Epithelial cell of alveolus of lung (primary cell): ENCODE measurements around the gene GBP7. TPM values are rescaled to one million over a fixed set of nuclear protein-coding genes. Genes with fewer than 3 reads are reported as not detected.

Source experiments
- total RNA-seq: library from RNA; depleted of rRNA; stranded (reverse); fragments of >200 nt; gene quantifications from 2 replicates; pipeline ENCODE4 v1.2.1, GENCODE V29; 2015

GBP7 gene, protein sequence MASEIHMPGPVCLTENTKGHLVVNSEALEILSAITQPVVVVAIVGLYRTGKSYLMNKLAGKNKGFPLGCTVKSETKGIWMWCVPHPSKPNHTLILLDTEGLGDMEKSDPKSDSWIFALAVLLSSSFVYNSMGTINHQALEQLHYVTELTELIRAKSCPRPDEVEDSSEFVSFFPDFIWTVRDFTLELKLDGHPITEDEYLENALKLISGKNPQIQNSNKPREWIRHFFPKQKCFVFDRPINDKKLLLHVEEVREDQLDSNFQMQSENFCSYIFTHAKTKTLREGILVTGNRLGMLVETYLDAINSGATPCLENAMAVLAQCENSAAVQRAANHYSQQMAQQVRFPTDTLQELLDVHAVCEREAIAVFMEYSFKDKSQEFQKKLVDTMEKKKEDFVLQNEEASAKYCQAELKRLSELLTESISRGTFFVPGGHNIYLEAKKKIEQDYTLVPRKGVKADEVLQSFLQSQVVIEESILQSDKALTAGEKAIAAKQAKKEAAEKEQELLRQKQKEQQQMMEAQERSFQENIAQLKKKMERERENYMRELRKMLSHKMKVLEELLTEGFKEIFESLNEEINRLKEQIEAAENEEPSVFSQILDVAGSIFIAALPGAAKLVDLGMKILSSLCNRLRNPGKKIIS
- not detected in 2 replicates for total RNA-seq

DNA sequence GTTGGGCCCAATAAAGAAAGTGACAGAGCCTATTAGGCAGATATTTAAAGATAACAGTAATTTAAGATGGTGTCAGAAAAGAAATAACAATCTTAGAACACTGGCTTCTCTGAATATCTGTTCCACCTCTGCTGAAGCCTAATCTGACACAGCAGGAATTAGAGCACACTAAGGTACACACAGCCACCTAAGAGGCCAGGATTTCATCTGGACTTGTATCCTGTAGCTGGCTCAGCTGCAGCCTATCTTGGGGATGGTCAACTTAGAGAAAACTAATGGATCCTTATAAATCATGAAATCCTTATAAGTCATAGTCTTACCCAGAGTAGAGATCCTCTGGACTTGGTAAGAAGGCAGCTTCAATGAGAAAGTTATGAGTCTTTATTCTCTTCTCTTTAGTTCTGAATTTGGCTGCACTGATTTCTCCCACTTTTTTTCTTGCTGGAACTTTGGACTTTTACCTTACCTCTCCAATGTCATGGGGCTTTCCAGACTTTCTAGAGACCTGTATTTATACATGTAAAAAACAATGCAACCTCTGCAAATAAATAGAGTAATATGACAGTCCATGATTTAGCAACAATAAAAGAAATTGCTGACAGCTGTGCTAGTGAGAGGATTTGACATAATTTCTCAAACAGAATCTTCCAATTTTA lies at the start of gene GBP7:
TSS of gene GBP7 (minus strand) at position 403 of the 656 bp plus-strand sequence. CDS start 4,068 bp downstream, outside the sequence.

DNA sequence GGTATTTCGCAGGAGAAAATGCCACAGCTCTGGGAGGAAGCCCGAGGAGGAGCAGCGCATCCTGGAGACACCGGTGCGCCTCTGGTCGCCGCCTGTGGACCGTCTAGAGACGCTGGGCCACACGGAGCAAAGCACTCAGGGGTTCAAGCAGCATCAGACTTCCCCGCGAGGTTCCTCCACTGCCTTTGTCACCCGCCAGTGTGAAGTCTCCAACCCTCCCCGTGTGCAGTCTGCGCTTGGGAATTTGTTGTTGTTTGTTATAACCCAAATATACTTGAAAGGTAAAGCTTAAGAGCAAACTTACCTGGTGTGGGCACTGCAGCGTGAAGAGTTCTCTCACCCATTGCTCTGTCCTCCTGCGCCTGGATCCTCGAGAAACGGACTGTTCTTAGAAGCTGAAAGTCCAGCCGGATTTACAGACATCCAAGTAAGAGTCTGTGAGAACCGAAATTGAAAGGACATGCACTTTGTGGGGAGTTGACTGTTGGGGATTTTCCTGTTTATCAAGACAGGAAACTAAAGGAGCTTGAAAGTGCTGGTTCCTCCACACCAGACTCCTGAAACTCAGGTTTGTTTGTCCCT lies 22.8 kb upstream of the GBP7 start, which contains the start of gene GBP4:
TSS of gene GBP4 (minus strand) at position 452 of the 582 bp plus-strand sequence. CDS start at position 344, 108 bp downstream.

DNA sequence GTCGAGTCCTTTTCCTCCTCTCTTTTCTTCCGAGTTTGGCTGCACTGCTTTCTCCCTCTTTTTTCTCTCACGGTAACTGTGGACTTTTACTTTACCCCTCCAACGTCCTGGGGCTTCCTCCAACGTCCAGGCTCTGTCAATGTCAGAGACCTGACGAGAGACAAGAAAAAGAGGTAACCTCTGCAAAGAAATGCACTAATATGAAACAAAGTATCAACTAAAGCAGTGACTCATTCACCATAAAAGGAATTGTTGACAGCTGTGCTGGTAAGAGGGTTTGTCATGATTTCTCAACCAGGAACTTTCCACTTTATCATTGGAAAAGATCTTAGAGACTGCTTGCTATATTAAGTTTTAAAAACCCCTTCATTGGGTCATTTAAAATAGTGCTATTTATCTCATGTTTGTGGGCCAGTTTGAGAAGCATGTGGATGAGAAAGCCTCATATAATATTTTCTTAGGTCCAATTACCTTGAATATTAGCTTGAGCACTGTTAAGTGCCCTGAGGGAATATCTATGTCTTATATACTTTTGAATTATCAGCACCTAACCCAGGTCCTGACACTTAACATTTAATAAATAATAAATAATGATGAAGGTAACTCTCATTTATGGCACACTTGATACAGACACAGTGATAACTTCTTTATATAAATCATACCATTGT lies 49.8 kb downstream of the GBP7 start, which contains the start of gene GBP2:
TSS of gene GBP2 (minus strand) at position 202 of the 668 bp plus-strand sequence. CDS start 4,148 bp downstream, outside the sequence.

Other genes starting within 250 kb of the GBP7 start
- 29.5 and 37.6 TPM in 2 replicates for gene KYAT3, start 183.4 kb downstream of the GBP7 start, total RNA-seq
- gene RBMXL1, start 183.4 kb downstream of the GBP7 start, total RNA-seq = 10.2 and 16.2 TPM in 2 replicates
- 23.7 and 25.6 TPM in 2 replicates for gene GBP3, start 153.1 kb downstream of the GBP7 start, total RNA-seq
- 22.9 and 38.1 TPM in 2 replicates for gene GBP1, start 110.8 kb downstream of the GBP7 start, total RNA-seq
- gene GBP2, start 49.9 kb downstream of the GBP7 start, total RNA-seq = 5.8 and 11.2 TPM in 2 replicates
- 1.0 TPM in 1 of 2 replicates, not detected in the other for gene GBP4, start 22.9 kb upstream of the GBP7 start, total RNA-seq
- gene GBP5, start 96.9 kb upstream of the GBP7 start, total RNA-seq = not detected in 2 replicates
- 0.52 TPM in 1 of 2 replicates, not detected in the other for gene GBP6, start 188.1 kb upstream of the GBP7 start, total RNA-seq